HG03439 (cell line): Measurements from ENCODE around the gene EFTUD2.

Experiments used
- ATAC-seq: cut with Tn5 transposase; IDR thresholded peaks from one replicate; pipeline ENCODE4 v1.9.1; 2021; ENCODE audit warnings: mild to moderate bottlenecking, moderate library complexity; ENCODE audit not compliant: unreplicated experiment

Gene EFTUD2

GRCh38 chr17:44925731-44926697 is 26.8 kb upstream of the EFTUD2 start:
- ATAC-seq, result no peak

GRCh38 chr17:44924107-44924544 is 24.9 kb upstream of the EFTUD2 start:
- no peak for ATAC-seq

GRCh38 chr17:44922746-44923470 is 23.7 kb upstream of the EFTUD2 start:
- no peak for ATAC-seq

- no peak for ATAC-seq
Measured at GRCh38 chr17:44922136-44922535, 22.9 kb upstream of the EFTUD2 start.

- ATAC-seq, result no peak
Measured at GRCh38 chr17:44921122-44921882, 22.1 kb upstream of the EFTUD2 start.

GRCh38 chr17:44920565-44920940 is 21.3 kb upstream of the EFTUD2 start:
- no peak for ATAC-seq

GRCh38 chr17:44919885-44920564 is 20.8 kb upstream of the EFTUD2 start:
- ATAC-seq, result peak; percentile 74

- ATAC-seq, result no peak
Measured at GRCh38 chr17:44919411-44919810, 20.2 kb upstream of the EFTUD2 start.

- ATAC-seq, result no peak
Measured at GRCh38 chr17:44918006-44918405, 18.8 kb upstream of the EFTUD2 start.

GRCh38 chr17:44917456-44917855 is 18.2 kb upstream of the EFTUD2 start:
- no peak for ATAC-seq

GRCh38 chr17:44916781-44917241 is 17.6 kb upstream of the EFTUD2 start:
- ATAC-seq, result no peak

- no peak for ATAC-seq
Measured at GRCh38 chr17:44915862-44916780, 16.9 kb upstream of the EFTUD2 start.

GRCh38 chr17:44915321-44915726 is 16.1 kb upstream of the EFTUD2 start, which contains the start of gene GFAP:
Gene GFAP (minus strand): TSS chr17:44915500. CDS start chr17:44915486, 14 bp downstream.
- no peak for ATAC-seq

- ATAC-seq, result no peak
Measured at GRCh38 chr17:44914698-44915271, 15.5 kb upstream of the EFTUD2 start.

GRCh38 chr17:44914148-44914547 is 14.9 kb upstream of the EFTUD2 start:
- ATAC-seq, result no peak

- ATAC-seq, result no peak
Measured at GRCh38 chr17:44913676-44914075, 14.4 kb upstream of the EFTUD2 start.

GRCh38 chr17:44912763-44913544 is 13.7 kb upstream of the EFTUD2 start:
- no peak for ATAC-seq
